Middle frontal gyrus (tissue), 1 donor: ENCODE results near the gene KIF26B.
"Not testable (repeated sequence)": the region's sequence is repeated elsewhere in the genome, so short reads cannot be mapped to it uniquely, and the experiment has no call there.

ENCODE experiments used
- DNase-seq: peaks from one replicate; pipeline ENCODE4 v3.0.0-alpha.2; 2015; ENCODE audit warnings: low spot score; ENCODE audit errors: extremely low spot score

Gene KIF26B

DNA sequence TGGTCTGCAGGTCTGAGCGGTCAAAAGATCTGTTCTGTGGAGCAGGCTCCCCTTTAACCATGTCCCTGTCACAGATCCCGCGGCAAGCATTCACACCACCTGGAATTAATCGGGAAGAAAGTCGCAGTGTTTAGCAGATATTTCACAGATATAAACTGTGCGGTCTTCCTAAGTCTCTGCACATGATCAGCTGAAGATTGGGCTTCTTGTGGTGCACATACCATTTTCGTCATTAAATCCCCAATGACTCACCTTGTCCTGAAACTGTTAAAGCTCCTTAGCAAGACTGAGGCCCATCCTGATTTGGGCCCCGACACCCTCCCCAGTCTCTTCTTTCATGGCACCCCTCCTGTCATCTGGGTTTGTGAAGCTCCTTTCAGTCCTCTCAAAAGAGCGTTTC, 158.8 kb downstream of the KIF26B start:
- DNase-seq = no peak

DNA sequence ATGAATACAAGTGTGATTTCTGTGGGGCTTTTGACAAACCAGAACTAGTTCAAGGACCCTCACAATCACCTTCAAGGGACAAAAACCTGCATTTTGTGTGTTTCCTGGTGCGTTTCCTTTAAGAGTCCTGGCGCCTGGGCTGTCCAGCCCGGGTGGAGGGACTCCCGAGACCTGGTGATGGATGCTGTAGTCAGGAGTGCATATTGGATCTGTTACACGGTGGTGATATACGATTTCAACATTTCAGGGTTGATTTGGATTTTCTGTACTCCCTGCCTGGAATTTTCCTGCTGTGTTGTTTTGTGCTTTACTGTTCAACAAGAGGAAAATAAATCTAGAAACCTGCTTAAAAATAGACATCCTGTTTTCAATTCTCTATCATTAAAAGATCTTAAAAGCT, 162.0 kb downstream of the KIF26B start:
- no peak for DNase-seq

DNA sequence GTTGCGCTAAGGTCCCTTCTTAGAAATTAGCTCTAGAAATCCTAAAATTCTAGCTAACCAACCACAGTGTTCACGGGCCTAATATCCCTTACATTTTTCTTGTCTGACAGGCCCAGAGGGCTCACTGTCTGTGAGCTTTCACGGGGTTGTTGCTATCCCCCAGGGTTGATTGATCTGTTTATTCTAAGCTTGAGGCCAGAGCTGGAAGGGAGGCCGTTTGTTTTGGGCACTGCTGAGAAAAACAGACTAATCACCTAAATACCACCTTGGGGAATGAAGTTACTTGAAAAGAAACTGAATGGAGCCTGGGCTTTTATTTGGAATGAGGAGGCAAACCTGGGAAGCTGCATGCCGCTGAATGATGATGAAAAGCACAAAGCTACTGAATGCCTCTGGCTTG, 162.4 kb downstream of the KIF26B start:
- DNase-seq = no peak

DNA sequence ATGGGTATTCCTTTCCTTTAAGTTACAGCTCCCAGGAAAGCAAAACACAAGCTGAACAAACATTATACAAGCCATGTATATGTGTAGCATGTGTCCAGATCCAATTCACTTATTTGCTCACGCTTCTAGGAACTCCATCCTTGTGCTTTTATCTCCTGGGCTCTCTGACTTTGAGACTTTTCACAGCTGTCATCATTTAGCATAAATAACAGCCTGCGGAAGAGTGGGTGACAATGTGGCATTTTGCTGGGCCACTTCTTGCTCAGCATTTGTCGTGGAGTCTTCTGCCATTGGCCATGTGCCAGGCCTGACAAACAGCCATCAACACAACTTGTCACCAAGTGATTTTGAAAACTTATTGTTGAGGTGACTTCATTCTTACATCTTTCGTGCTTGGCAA, 164.3 kb downstream of the KIF26B start:
- DNase-seq = no peak

DNA sequence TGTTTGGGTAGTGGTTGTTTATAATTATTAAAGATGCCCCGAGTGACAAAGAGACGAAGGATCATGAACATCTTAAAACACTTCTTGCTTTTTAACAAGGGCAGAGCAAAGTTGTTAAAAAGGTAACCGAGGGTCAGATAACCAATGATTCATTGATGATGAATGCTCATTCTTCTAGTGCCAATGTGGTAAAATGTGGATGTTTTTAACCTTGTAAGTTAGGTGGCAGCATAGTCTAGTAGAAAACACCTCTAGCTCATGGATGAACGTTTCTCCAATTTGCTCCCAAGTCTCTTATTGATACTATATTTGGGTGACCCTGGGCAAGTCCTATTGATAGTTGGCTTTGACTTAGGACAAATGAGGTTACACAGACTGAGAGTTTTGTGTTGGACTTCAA, 167.9 kb downstream of the KIF26B start:
- no peak for DNase-seq

DNA sequence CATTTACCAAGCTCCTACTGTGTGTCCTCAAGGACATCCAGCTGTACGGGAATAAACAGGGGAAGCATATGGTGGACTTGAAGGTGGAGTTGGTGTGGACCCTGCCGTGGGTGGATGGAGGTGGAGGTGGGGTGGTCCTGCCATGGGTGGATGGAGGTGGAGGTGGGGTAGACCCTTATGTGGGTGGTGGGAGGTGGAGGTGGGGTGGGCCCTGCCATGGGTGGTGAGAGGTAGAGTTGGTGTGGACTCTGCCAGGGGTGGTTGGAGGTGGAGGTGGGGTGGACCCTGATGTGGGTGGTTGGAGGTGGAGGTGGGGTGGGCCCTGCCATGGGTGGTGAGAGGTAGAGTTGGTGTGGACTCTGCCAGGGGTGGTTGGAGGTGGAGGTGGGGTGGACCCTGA, 169.0 kb downstream of the KIF26B start:
- not testable (repeated sequence) for DNase-seq

DNA sequence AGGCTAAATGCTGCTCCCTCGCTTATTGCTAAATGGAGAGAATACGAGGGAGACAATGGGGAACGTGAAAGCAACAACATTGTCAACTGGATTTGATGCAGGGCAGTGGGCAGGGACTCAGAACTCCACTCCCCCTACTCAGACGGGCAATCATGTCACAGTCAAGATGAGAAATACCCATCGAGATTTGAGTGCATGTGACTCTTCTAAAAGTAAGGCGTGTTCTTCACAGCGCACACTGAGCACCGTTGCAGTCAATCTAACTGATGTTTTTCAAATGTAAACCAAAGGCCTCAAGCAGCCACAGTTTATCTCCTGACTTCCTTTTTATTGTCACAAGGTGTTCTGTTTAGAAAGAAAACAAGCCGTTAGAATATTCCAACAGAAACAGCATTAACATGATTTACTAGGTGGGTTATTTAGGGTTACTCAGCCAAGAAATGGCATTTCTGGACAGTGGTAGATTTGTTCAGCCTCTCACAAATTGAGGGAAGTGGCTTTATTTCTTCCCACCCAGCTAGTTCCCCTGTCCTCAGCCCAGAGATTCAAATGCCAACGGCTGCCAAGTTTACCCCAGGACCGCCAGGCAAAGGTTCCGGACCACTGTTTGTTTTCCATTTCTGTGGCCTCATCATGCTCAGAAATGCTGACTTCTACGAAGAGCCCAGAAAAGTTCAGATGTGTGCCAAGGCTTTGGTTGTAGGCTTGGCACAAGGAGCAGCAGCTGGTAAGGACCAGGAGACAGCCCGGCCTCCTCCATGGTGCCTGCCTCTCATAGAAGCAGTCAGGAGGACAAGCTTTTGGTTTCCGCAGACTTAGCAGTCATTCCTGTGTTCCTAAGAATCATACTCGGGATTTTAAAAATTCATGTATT, 171.4 kb downstream of the KIF26B start:
- no peak for DNase-seq

DNA sequence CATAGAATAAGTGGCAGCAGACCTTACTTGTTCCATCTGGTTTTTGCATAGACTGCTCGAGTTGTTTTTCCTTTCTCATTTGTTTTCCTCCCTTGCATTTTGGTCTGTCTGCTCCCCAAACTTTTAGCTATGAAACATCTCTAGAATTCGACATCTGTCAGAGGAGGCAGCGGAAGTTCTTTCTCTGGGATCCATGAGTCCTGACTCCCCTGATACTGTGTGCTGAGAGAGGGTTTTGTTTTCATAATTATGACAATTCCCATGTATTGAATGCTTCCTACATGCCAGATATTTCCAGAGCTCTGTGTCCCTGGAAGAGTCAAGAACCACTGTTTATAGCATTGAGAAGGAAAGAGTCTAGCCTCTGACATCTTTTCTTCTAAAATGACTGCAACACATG, 172.6 kb downstream of the KIF26B start:
- DNase-seq = no peak

DNA sequence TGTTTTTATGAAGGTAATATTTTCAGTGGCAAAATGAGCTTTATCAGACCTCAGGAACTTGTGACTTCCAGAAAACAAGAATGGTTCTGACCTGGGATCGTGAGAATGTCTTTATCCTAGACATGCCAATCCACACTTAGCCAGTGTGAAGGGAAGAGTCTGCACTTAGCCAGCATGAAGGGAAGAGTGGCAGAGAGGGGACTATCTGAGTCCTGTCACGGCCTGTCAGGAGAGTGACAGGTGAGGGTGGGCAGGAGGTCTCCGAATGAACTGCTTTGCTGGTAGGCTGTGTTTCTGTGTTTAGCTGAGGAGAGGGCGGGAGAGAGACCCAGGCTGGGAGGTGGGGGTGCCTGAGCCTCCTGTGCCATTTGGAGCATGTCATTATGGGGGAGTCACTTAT, 173.1 kb downstream of the KIF26B start:
- no peak for DNase-seq

DNA sequence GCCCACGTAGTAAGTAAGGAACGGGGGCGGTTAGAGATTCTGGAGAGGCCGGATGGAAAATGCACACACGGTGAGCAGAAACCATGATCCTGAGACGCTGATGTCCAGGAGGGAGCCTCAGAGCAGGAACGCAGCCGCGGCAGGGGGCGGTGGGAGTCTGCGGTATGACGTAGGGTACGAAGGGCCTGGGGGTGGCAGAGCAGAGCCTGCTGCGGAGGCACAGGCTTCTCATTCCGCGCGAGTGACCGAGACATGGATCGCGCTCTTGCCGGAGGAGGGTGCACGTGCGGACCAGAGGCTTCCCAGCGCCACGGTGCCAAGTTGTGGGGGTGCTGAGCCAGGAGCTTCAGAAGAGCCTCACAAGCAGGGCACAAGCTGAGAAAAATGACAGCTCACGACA, 176.2 kb downstream of the KIF26B start:
- DNase-seq = no peak

DNA sequence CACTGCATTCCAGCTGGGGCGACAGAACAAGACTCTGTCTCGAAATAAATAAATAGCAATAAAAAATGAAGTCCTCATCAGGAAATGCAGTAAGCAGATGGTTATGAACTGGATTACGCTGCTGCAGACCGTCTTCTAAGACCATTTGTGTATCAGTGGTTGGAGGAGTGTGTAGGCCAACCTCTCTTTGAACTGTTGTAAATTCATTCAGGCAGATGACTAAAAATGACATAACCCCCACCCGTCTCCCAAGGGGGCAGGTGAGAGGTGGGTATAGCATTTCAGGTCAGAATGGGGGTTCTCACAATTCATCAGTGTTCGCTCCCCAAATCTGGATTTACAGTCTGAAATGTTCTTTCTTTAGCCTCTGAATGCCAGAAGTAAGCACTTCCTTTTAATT, 177.3 kb downstream of the KIF26B start:
- no peak for DNase-seq

DNA sequence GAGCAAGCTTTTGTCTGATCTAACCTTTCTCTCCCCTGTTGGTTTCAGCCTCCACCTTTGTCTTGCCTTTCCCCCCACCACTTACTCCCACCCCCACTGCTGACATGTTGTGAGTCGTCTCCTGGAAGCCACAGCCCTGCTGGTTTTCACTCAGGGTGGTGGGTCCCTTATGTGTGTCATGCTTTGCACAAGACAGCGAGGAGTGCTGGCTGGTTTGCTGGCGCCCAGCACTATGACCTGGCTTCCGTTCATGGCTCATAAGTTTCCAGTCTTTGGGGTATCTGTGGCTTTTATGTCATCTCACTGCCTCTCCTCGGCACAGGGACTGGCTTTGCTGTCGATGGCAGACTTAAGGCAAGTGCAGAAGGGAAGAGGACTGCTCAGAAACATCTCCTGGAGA, 177.7 kb downstream of the KIF26B start:
- DNase-seq = no peak

DNA sequence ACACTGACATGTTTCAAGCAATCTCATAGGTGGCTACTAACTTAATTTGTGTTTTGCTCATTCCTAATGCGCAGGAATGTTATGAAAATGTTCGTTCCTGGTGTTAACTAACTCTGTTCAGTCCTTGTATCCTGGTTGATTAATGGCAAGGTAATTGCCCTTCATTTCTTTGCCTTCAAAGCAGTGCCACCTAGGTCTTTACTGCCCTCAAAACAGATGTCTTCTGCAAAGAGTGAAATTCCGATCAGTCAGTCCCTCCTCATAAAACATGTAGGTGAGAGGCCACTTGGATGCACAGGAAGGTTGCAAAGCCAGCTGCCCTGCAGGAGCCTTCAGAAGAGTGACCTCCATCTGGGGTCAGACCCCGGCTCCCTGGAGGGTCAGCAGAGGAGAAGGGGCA, 179.4 kb downstream of the KIF26B start:
- no peak for DNase-seq

DNA sequence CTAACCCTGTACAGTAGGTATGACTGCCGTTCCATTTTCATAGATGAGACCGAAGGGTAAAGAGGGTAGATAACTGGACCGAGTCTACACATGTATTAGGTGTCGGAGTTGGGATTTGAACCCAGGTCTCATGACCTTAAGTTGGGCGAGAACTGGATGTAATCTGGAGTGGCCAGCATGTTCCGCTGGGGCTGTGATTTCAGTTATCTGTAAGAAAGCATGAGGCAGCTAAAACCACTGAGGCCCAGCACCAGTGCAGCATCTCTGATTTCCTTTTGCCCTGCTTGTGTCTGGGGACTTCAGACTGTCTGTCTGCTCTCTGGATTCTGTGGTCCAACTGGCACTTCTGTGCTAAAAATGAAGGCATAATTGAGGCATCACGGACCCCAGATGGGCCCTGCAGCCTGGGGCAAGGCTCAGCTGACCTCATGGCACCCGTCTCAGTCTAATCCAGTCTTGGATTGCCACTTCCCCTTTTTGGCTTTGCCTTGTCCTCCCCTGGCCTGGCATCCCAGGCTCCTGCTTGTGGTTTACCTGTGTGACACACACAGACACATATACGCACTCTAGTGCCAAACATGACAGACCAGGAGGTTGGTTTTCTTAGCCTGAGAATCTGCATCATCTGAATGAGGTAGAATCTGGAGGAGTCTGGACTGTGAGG, 180.2 kb downstream of the KIF26B start:
- DNase-seq = no peak

DNA sequence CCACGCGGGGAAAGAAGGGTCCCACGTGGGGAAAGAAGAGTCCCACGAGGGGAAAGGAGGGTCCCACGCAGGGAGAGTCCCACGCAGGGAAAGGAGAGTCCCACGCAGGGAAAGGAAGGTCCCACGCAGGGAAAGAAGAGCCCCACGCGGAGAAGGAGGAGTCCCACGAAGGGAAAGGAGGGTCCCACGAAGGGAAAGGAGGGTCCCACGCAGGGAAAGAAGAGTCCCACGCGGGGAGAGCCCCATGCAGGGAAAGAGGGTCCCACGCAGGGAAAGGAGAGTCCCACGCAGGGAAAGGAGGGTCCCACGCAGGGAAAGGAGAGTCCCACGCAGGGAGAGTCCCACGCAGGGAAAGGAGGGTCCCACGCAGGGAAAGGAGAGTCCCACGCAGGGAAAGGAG, 180.9 kb downstream of the KIF26B start:
- DNase-seq = not testable (repeated sequence)

DNA sequence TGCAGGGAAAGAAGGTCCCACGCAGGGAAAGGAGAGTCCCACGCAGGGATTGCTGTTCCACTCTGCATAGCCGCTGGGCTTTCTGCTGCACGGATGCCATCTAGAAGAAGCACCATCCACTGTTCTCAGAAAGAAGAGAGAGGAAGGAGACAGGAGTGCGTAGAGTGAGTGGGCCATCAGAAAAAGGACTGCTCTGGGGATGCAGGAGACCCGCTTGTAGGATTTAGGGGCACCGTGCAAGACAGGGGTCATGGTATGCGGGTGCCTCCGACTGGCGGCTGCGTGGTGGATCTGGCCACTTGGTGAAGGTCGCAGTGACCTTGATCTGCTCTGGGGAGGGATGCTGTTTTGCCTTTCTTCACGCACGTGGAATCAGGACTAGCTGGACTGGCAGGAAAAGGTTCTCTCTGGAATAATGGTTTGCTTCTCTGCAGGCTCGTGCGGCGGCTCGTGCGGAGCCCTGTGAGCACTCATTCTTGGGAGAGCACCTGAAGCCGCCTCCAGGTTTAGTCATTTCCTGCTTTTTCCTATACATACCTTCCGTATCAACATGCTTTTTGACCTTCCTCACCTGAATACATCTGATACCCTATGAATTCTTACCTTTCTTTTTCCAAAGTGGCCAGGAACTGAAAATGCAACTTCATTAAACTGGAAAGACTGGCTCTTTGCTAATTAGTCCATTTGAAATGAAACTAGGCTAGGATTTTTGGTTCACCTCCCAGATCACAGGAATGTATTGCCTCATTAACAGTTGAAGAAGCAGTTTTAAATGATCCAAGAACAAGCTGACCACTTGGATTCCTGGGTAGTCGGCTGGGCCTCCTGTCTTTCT, 181.6 kb downstream of the KIF26B start:
- no peak for DNase-seq

DNA sequence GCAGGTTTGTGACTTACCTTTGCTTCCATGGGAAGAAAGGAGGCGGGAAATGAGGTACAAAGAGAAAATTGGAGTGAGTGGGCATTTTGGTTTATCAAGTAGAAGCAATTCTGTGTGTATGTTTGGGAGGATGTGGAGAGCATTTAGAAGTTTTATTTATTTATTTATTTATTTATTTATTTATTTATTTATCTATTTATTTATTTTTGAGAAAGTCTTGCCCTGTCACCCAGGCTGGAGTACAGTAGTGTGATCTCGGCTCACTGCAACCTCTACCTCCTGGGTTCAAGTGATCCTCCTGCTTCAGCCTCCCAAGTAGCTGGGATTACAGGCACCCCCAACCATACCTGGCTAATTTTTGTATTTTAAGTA, 182.2 kb downstream of the KIF26B start:
- not testable (repeated sequence) for DNase-seq

DNA sequence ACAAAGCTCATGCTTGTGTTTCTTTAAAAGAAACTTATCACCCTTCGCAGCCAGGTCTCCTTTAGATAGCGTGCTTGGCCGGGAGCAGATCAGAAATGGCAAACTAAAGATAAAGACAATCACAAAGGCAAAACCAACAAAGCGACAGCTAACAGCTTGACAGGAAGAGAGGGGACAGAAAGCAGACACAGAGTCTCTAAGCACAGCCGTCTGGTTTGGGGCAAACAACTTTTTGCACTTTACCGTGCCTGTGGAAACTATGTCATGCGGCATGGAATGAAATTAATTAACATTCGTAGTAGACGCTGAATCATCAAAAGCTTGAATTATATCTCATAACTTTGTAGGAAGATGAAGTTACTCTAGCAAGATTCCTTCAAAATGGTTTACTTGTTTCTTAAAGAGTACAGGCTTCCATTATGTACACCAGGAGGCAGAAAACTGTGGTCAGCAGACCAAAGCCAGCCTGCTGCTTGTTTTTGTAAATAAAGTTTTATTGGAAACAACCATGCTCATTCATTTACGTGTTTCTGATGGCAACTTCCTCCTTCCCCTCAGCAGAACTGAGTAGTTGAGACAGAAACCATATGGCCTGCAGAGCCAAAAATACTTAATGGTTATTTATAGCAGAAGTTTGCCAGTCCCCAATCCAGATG, 183.2 kb downstream of the KIF26B start:
- DNase-seq = no peak

DNA sequence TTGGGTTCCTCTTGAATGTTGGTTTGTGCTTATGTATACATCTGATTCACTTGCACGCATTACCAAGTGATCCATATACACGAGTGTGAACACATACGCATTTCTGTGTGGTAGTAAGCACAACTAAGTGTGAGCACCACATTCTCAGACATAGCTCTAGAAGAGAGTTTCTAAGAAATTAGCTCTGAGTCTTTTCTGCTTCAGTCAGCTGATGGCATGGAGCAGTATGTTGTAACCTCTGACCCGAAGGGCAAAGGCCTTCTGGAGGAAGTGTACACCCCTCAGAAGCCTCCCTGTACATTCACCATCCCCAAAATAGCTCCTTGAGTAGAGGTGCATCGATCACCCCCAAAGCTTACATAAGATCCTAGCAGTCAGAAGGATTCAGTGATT, 183.7 kb downstream of the KIF26B start:
- DNase-seq = no peak

DNA sequence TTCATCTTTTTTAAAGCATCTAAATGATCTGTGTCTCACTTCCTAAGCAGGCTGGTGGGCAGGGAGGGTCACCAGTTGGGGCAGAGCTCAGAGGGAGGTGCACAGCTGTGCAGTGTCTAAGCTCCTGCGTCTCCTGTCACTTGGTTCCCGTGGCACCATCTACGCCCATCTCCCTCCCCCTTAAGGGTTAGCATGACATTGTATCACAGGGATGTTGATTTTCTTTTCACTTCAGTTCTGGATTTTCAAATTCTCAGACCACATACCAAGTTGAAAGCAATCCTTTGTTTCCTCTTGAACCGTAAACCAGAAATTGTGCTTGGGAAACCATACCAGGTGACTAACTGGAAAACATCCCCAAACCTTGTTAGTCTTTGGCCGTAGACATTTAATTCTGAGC, 187.0 kb downstream of the KIF26B start:
- no peak for DNase-seq

DNA sequence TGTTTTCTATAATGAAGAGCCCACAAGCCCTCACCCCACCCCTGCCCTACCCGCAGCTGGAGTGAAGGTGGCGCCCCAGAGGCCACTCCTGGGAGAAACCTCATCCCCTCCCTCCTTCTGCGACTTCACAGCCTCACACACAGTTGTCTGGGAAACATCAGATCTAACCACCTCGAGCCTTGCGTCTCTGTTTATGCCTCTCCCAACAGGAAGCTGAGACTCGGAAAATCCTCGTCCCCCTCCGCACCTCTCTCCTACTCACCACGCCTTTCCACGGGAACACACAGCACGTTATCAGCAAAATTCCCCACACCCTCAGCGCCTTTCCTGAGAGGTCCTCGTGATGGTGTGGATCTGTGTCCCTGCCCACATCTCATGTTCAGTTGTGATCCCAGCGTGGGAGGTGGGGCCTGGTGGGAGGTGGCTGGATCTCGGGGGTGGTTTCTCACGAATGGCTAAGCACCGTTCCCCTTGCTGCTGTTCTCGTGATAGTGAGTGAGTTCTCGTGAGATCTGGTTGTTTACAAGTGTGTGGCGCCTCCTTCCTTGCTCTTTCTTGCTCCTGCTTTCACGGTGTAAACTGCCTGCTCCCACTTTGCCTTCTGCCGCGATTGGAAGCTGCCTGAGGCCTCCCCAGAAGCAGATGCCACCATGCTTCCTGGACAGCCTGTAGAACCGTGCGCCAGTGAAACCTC, 190.6 kb downstream of the KIF26B start:
- DNase-seq = no peak
